Neural crest cell (in vitro differentiated cells): Measurements from ENCODE around the gene PTPRM. TPM values are rescaled to one million over a fixed set of nuclear protein-coding genes. Genes with fewer than 3 reads are reported as not detected.

Experiments
- DNase-seq: peaks from one replicate; pipeline ENCODE4 v3.0.0; 2021; ENCODE audit warnings: low read depth, mixed read lengths, low spot score
- H3K27ac Mint-ChIP-seq: one replicate; pipeline ENCODE4 v1.8.0; 2021; ENCODE audit warnings: mild to moderate bottlenecking, mixed read lengths; ENCODE audit not compliant: unreplicated experiment
- H3K27me3 Mint-ChIP-seq: 2 replicates; pipeline ENCODE4 v1.8.0; 2021; ENCODE audit warnings: low read depth, mild to moderate bottlenecking, mixed read lengths
- H3K36me3 Mint-ChIP-seq: 2 replicates; pipeline ENCODE4 v1.8.0; 2021; ENCODE audit warnings: low read depth, mild to moderate bottlenecking, mixed read lengths
- H3K4me1 Mint-ChIP-seq: 2 replicates; pipeline ENCODE4 v1.8.0; 2021; ENCODE audit warnings: mixed read lengths
- H3K4me3 Mint-ChIP-seq: one replicate; pipeline ENCODE4 v1.8.0; 2021; ENCODE audit warnings: mild to moderate bottlenecking, mixed read lengths
- H3K9me3 Mint-ChIP-seq: 2 replicates; pipeline ENCODE4 v1.8.0; 2021; ENCODE audit warnings: mixed read lengths
- CTCF ChIP-seq: fragments of 200-600 bp; sonication (generic); conservative IDR thresholded peaks from 2 replicates; pipeline ENCODE4 v1.5.0; 2021; ENCODE audit warnings: antibody characterized with exemption, mild to moderate bottlenecking
- total RNA-seq: library from RNA; stranded (reverse); gene quantifications from 2 replicates; pipeline ENCODE4 v1.2.1, GENCODE V29; 2021

Gene PTPRM
- total RNA-seq, 1 donor from 2014 or later, result 7.7 TPM

GRCh38 chr18:7890075-7890474, 323.0 kb downstream of the PTPRM start:
- Mint-ChIP-seq H3K36me3 (no peaks in the 10 kb centered on the region), H3K27ac (no peak overlapping the region), H3K27me3 (no peaks in the 10 kb centered on the region), H3K4me1 (no peaks in the 10 kb centered on the region), H3K4me3 (no peak overlapping the region), H3K9me3 (no peaks in the 10 kb centered on the region)
- no peak for TF ChIP-seq CTCF
- no peak for DNase-seq

- peaks cover 6% of the 10 kb centered on the region for H3K4me1 Mint-ChIP-seq
- no peak overlapping the region for H3K27ac Mint-ChIP-seq
These were observed 325.4 kb downstream of the PTPRM start for GRCh38 chr18:7892556-7892955.

GRCh38 chr18:7894592-7894991, 327.5 kb downstream of the PTPRM start:
- no peak for TF ChIP-seq CTCF
- no peak overlapping the region for H3K27ac Mint-ChIP-seq
- peaks cover 6% of the 10 kb centered on the region for H3K4me1 Mint-ChIP-seq
- H3K27me3 Mint-ChIP-seq, result no peaks in the 10 kb centered on the region
- H3K36me3 Mint-ChIP-seq, result no peaks in the 10 kb centered on the region
- DNase-seq, result no peak
- no peaks in the 10 kb centered on the region for H3K9me3 Mint-ChIP-seq
- H3K4me3 Mint-ChIP-seq, result no peak overlapping the region

More at GRCh38 chr18:7892556-7892955, 325.4 kb downstream of the PTPRM start:
- no peak for TF ChIP-seq CTCF
- Mint-ChIP-seq H3K9me3 (no peaks in the 10 kb centered on the region), H3K36me3 (no peaks in the 10 kb centered on the region), H3K4me3 (no peak overlapping the region), H3K27me3 (no peaks in the 10 kb centered on the region)
- no peak for DNase-seq

GRCh38 chr18:7895346-7895745, 328.2 kb downstream of the PTPRM start:
- no peak for TF ChIP-seq CTCF
- Mint-ChIP-seq H3K27ac (no peak overlapping the region), H3K4me1 (peaks cover 6% of the 10 kb centered on the region)

GRCh38 chr18:7896161-7896560, 329.0 kb downstream of the PTPRM start:
- Mint-ChIP-seq H3K9me3 (no peaks in the 10 kb centered on the region), H3K36me3 (no peaks in the 10 kb centered on the region), H3K4me3 (no peak overlapping the region), H3K27me3 (no peaks in the 10 kb centered on the region), H3K27ac (no peak overlapping the region), H3K4me1 (peaks cover 6% of the 10 kb centered on the region)
- DNase-seq, result no peak
- no peak for TF ChIP-seq CTCF

More at GRCh38 chr18:7895346-7895745, 328.2 kb downstream of the PTPRM start:
- no peak for DNase-seq
- H3K36me3 Mint-ChIP-seq, result no peaks in the 10 kb centered on the region
- no peak overlapping the region for H3K4me3 Mint-ChIP-seq
- no peaks in the 10 kb centered on the region for H3K27me3 Mint-ChIP-seq
- H3K9me3 Mint-ChIP-seq, result no peaks in the 10 kb centered on the region
